Neural crest cell (in vitro differentiated cells): ENCODE measurements around the gene THEM4. TPM values are rescaled to one million over a fixed set of nuclear protein-coding genes. Genes with fewer than 3 reads are reported as not detected.
A peak's percentile ranks its signal among the peaks of the same experiment; 100 is the strongest.

Experiments
- DNase-seq: peaks from one replicate; pipeline ENCODE4 v3.0.0; 2021; ENCODE audit warnings: low read depth, mixed read lengths, low spot score
- H3K27ac Mint-ChIP-seq: one replicate; pipeline ENCODE4 v1.8.0; 2021; ENCODE audit warnings: mild to moderate bottlenecking, mixed read lengths; ENCODE audit not compliant: unreplicated experiment
- H3K27me3 Mint-ChIP-seq: 2 replicates; pipeline ENCODE4 v1.8.0; 2021; ENCODE audit warnings: low read depth, mild to moderate bottlenecking, mixed read lengths
- H3K36me3 Mint-ChIP-seq: 2 replicates; pipeline ENCODE4 v1.8.0; 2021; ENCODE audit warnings: low read depth, mild to moderate bottlenecking, mixed read lengths
- H3K4me1 Mint-ChIP-seq: 2 replicates; pipeline ENCODE4 v1.8.0; 2021; ENCODE audit warnings: mixed read lengths
- H3K4me3 Mint-ChIP-seq: one replicate; pipeline ENCODE4 v1.8.0; 2021; ENCODE audit warnings: mild to moderate bottlenecking, mixed read lengths
- H3K9me3 Mint-ChIP-seq: 2 replicates; pipeline ENCODE4 v1.8.0; 2021; ENCODE audit warnings: mixed read lengths
- total RNA-seq: library from RNA; stranded (reverse); gene quantifications from 2 replicates; pipeline ENCODE4 v1.2.1, GENCODE V29; 2021
- TF ChIP-seq, protein P1 (sequence below): fragments of 200-600 bp; sonication (generic); conservative IDR thresholded peaks from 2 replicates; pipeline ENCODE4 v1.5.0; 2021; ENCODE audit warnings: antibody characterized with exemption, mild to moderate bottlenecking

The THEM4 gene
- total RNA-seq, 1 donor from 2014 or later, result 21.6 TPM

DNA sequence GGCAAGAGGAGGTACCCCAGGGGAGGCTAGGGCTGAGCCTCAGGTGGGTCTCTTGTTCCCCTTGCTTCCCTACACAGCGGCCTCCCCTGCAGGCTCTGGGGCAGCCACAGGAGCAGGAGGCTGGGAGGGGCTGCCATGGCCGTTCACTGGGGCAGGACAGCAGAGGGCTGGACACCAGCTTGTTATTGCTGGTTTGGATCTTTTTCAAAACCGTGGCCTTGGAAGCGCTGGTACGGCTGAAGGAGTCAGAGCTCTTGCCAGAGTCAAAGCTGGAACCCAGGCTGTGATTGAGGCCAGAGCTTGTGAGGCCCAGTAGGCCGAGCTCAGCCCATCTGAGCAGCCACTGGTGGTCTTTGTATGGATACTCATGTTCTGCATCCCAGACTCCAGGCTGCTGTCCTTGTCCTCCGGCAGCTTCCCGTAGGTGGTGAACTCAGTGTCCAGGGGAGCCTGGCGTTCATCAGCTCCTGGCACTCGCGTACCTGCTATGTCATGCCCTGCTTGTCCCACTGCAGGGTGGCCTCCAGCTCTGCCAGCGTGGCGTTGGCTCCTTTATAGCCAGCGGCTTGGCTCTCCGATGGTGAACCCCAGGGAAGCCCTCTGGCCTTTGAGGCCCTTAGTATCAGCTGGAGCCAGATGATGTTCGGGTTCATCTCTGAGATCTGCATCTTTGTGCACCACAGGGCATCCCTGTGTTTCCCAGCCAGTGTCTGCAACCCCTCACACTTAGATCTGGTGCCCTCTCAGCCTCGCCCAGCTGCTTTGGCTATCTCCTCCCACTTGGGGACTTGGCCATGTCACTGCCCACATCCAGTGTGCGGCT lies 40.3 kb upstream of the THEM4 start:
- TF ChIP-seq, protein P1, sequence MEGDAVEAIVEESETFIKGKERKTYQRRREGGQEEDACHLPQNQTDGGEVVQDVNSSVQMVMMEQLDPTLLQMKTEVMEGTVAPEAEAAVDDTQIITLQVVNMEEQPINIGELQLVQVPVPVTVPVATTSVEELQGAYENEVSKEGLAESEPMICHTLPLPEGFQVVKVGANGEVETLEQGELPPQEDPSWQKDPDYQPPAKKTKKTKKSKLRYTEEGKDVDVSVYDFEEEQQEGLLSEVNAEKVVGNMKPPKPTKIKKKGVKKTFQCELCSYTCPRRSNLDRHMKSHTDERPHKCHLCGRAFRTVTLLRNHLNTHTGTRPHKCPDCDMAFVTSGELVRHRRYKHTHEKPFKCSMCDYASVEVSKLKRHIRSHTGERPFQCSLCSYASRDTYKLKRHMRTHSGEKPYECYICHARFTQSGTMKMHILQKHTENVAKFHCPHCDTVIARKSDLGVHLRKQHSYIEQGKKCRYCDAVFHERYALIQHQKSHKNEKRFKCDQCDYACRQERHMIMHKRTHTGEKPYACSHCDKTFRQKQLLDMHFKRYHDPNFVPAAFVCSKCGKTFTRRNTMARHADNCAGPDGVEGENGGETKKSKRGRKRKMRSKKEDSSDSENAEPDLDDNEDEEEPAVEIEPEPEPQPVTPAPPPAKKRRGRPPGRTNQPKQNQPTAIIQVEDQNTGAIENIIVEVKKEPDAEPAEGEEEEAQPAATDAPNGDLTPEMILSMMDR, result no peak
- H3K27me3 Mint-ChIP-seq, result no peaks in the 10 kb centered on the region
- no peak overlapping the region for H3K27ac Mint-ChIP-seq
- no peak overlapping the region for H3K4me3 Mint-ChIP-seq
- no peaks in the 10 kb centered on the region for H3K36me3 Mint-ChIP-seq
- H3K4me1 Mint-ChIP-seq, result peaks cover 19% of the 10 kb centered on the region
- no peak for DNase-seq
- H3K9me3 Mint-ChIP-seq, result no peaks in the 10 kb centered on the region

DNA sequence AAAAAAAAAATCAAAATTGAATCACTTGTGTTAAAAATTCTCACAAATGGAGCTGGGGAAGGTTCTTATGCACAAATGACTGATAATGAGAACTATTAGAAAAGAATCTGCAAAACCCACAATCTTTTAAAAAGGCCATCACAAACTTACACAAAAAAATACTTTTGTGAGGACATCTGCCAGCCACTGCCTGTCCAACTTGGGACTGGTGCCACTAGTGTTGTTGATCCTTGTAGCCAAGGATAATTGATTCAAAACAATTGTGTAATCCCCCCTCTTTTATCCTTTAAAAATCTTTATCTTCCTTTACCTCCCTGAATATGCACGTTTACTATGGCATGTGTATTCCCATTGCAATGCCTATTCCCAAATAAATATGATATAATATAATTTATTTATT lies 39.2 kb upstream of the THEM4 start:
- no peaks in the 10 kb centered on the region for H3K27me3 Mint-ChIP-seq
- H3K9me3 Mint-ChIP-seq, result no peaks in the 10 kb centered on the region
- H3K4me1 Mint-ChIP-seq, result peaks cover 19% of the 10 kb centered on the region
- no peaks in the 10 kb centered on the region for H3K36me3 Mint-ChIP-seq
- H3K4me3 Mint-ChIP-seq, result no peak overlapping the region
- no peak for DNase-seq
- H3K27ac Mint-ChIP-seq, result no peak overlapping the region
- TF ChIP-seq, protein P1, result no peak

DNA sequence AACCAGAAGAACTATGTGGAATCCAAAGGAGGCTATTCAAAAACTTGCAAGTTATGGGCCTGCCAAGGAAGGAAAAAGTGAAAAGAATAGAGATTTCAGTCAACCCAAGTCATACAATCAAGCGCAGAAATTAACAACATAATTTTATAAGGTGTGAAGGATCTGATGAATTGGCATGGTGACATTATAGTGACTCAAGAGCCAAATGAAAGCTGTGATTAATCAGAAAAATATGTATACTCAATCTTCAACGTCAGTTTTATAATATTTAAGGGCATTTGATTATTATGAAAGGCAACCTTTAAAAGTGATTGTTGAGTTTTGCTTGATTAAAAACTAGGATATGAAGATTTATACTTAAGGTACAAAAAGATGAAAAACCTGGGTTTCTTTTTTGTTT lies 37.8 kb upstream of the THEM4 start:
- Mint-ChIP-seq H3K4me3 (no peak overlapping the region), H3K27me3 (no peaks in the 10 kb centered on the region), H3K9me3 (no peaks in the 10 kb centered on the region), H3K36me3 (no peaks in the 10 kb centered on the region), H3K27ac (no peak overlapping the region), H3K4me1 (peaks cover 14% of the 10 kb centered on the region)
- DNase-seq, result no peak
- TF ChIP-seq, protein P1, result no peak

DNA sequence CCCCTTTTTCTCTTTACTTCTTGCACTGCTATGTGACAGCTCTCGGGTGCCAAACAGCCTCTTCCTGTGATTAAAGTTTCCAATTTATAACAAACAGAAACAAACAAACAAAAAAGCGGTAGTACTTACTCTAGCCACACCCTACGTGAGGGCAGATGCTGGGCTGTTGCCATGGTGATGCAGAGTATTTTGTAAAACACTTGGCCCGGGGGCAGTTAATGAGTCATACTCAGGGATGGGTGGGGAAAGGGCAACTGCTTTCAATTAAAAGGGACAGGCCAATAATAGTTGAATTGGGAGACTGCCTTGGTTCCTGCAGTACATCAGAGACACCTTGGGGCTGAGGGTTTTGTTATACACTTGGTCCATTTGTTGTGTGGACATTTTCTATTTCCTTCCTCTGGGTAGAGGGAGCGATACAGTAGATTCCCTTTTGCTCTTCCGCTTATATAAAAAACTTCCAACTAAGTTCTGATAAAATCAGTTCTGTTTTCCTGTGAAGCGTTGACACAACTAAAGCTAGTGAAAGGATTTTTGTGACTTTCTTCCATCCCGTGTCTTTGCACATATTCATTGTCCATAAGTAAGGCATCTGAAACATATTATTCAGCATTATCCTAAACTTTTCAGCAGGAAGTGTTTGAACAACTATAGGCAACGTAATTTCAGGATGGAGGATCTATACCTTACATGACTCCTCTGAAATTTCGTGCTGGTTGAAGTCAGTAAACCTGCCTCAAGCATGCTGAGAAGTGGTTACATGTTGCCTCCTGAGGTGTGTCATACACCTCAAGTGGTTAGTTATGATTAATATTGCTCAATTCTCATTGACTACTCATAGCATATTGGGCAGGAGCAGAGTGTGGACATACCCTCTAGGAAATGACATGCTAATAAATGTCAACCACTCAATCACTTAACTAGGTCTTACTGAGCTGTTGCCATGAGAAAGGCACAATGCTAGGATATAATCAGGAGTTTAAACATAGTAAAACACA lies 36.7 kb upstream of the THEM4 start:
- no peaks in the 10 kb centered on the region for H3K36me3 Mint-ChIP-seq
- peaks cover 5% of the 10 kb centered on the region for H3K27me3 Mint-ChIP-seq
- H3K4me3 Mint-ChIP-seq, result no peak overlapping the region
- H3K27ac Mint-ChIP-seq, result no peak overlapping the region
- H3K9me3 Mint-ChIP-seq, result no peaks in the 10 kb centered on the region
- DNase-seq, result peak; percentile 16
- peaks cover 14% of the 10 kb centered on the region for H3K4me1 Mint-ChIP-seq
- TF ChIP-seq, protein P1, result no peak

DNA sequence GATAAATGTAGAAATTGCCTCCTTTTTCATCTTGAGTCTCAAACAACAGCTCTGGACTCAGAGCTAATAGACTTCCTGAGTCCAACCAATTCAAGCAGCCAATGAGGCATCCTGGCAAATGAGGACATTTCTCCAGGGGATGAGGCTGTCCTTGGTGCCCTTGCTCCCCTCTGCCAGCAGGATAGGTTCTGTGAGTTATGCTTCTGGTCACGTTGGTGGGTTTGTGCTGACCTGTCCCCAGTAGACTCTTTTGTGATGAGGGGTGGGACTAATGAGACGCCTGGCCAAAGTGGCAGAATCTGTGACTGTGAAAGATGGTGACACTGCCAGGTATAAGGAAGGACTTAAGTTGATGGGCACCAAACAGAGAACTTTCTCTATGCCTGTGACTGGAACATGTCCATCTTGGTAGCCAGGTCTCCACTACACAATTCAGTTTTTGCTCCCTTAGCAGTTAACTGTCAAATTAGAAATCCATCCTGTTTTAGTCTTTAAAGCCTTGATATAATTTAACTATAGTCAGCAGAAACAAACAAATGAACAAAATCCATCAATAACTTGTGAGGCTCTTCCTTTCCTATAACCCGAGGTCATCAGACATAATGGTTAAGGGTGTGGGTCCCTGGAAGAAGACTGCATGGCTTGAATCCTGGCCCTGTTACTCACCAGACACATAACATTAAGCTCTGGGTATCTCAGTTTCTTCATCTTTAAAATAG lies 35.7 kb upstream of the THEM4 start:
- TF ChIP-seq, protein P1, result no peak
- no peak for DNase-seq
- Mint-ChIP-seq H3K4me1 (peaks cover 14% of the 10 kb centered on the region), H3K27ac (no peak overlapping the region), H3K9me3 (no peaks in the 10 kb centered on the region), H3K4me3 (no peak overlapping the region), H3K27me3 (peaks cover 5% of the 10 kb centered on the region), H3K36me3 (no peaks in the 10 kb centered on the region)
